Esophagus muscularis mucosa (tissue), 4 donors: ENCODE measurements around the gene AOC2. TPM values are rescaled to one million over a fixed set of nuclear protein-coding genes. Genes with fewer than 3 reads are reported as not detected.

Experiments used
- DNase-seq: peaks from one replicate; pipeline ENCODE4 v3.0.0-alpha.2; 2017; ENCODE audit errors: extremely low spot score
- H3K27ac ChIP-seq, 4 donors: fragments of 200-600 bp; sonication (generic); replicated peaks in 1 of 4; 1 replicate in 3 of 4; 2 replicates in 1 of 4; pipeline ENCODE4 v1.5.1; 2016 to 2019; ENCODE audit warnings: mild to moderate bottlenecking in 1 of 4
- H3K27me3 ChIP-seq, 4 donors: fragments of 200-600 bp; sonication (generic); one replicate each; pipeline versions ENCODE4 v1.5.1 to v1.6.0; 2016 to 2019
- H3K36me3 ChIP-seq, 4 donors: fragments of 200-600 bp; sonication (generic); one replicate each; pipeline ENCODE4 v1.5.1; 2016 to 2019
- H3K4me1 ChIP-seq, 4 donors: fragments of 200-600 bp; sonication (generic); one replicate each; pipeline ENCODE4 v1.5.1; 2016 to 2019
- H3K4me3 ChIP-seq, 4 donors: fragments of 200-600 bp; sonication (generic); 1 replicate in 2 of 4; 2 replicates in 2 of 4; pipeline ENCODE4 v1.5.1; 2016 to 2019; ENCODE audit warnings: mild to moderate bottlenecking in 4 of 4, moderate library complexity in 1 of 4
- H3K9me3 ChIP-seq, 4 donors: fragments of 200-600 bp; sonication (generic); 1 replicate in 3 of 4; 2 replicates in 1 of 4; pipeline ENCODE4 v1.5.1; 2016 to 2019
- EP300 ChIP-seq: sonication (generic); formaldehyde crosslinking; IDR thresholded peaks from one replicate; pipeline ENCODE4 v1.6.1; 2017; ENCODE audit warnings: antibody characterized with exemption
- POLR2A ChIP-seq: fragments of 450-650 bp; IDR thresholded peaks from one replicate; pipeline ENCODE4 v1.6.1; 2017; ENCODE audit warnings: antibody characterized with exemption, moderate library complexity, mild to moderate bottlenecking, low read depth
- POLR2AphosphoS5 ChIP-seq, 2 donors: sonication (generic); formaldehyde crosslinking; IDR thresholded peaks; one replicate each; pipeline ENCODE4 v1.6.1; 2017; ENCODE audit warnings: antibody characterized with exemption in 2 of 2
- WGBS: methylation state at CpG from one replicate; pipeline ENCODE4 v1.1.5; 2018; 5-methylcytosine and 5-hydroxymethylcytosine counted together
- intact Hi-C: fragments of 100-400 bp; cut with DNase I; formaldehyde crosslinking; loops from one replicate; pipeline ENCODE4 v1.15.1; 2023
- total RNA-seq, 4 donors: library from RNA; depleted of rRNA; stranded (reverse); fragments of >200 nt; gene quantifications; one replicate each; pipeline versions ENCODE4 v1.1.0 to v1.2.1, GENCODE V29; 2016
- TF ChIP-seq, protein P1 (sequence below), 3 experiments: fragments of 200-600 bp in 2 of 3; fragments of 450-650 bp in 1 of 3; sonication (generic) in 2 of 3; IDR thresholded peaks; one replicate each; pipeline ENCODE4 v1.5.1; 2017 to 2019; ENCODE audit warnings: antibody characterized with exemption in 3 of 3, mild to moderate bottlenecking in 2 of 3, moderate library complexity in 1 of 3

The AOC2 gene
- total RNA-seq, 4 donors from 2014 or later, result 0.66 to 2.0 (median 1.4) TPM

DNA sequence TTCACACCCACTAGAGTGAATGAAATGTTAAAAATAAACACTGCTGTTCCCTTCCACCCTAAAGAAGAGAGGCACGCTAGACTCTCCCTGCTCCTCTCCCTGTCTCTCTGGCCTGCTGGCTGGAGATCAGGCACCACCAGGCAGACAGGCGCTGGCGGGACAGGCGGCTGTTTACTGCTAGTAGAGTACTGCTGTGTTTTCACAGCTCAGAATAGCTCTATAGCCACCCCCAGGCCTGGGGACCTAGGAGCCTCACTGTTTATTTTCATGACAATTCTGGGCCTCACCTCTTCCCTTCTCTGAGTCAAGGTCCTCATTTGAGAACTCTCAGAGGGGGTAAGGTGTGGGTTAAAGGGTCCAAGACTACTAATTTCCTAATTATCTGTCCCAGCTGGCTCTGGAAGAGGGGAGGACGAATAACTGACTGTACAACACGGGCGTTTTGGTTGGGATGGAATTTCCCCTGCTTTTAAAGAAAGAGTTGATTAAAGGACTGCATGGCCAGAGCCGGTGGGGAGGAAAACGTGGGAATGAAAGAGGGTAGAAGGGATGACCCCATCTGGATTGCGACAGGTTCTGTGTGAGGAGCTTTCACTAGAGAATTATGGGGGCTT lies 47.3 kb downstream of the AOC2 start:
- H3K36me3 ChIP-seq, result no peaks in the 10 kb centered on the region
- peak; percentile 94 for DNase-seq
- no peaks in the 10 kb centered on the region for H3K9me3 ChIP-seq
- intact Hi-C loops, result no loop called here
- WGBS, result 29% methylated on average over 10 of the region's 10 CpGs
- peaks cover 36 to 55% (median 55%) of the 10 kb centered on the region in 4 donors for H3K4me1 ChIP-seq
- peak overlapping the region; percentile 79 to 85 (median 83) for H3K27ac ChIP-seq
- TF ChIP-seq, protein P1, sequence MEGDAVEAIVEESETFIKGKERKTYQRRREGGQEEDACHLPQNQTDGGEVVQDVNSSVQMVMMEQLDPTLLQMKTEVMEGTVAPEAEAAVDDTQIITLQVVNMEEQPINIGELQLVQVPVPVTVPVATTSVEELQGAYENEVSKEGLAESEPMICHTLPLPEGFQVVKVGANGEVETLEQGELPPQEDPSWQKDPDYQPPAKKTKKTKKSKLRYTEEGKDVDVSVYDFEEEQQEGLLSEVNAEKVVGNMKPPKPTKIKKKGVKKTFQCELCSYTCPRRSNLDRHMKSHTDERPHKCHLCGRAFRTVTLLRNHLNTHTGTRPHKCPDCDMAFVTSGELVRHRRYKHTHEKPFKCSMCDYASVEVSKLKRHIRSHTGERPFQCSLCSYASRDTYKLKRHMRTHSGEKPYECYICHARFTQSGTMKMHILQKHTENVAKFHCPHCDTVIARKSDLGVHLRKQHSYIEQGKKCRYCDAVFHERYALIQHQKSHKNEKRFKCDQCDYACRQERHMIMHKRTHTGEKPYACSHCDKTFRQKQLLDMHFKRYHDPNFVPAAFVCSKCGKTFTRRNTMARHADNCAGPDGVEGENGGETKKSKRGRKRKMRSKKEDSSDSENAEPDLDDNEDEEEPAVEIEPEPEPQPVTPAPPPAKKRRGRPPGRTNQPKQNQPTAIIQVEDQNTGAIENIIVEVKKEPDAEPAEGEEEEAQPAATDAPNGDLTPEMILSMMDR (IDR thresholded peaks at IDR 0.05), result no peak
- TF ChIP-seq POLR2AphosphoS5 (IDR thresholded peaks at IDR 0.05), result peak in 1 of 2 donors; percentile 66
- H3K27me3 ChIP-seq, result no peaks in the 10 kb centered on the region
- no peak overlapping the region for H3K4me3 ChIP-seq

DNA sequence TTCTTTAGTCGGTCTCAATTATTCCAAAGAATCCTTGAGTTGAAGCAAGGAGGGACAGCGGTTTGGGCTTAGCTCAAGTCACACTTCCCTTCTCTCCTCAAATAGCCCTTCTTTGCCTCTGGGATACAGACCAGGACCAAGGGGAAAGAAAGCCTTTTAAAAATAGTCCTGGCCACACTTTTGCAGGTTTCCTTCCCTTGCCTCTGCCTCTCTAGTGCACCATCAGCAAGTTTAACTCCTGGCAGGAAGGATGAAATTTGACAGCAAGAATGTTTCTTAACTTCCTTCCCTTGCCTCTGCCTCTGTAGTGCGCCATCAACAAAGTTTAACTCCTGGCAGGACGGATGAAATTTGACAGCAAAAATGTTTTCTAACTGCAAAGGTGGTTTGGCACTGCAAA lies 49.0 kb downstream of the AOC2 start:
- H3K9me3 ChIP-seq, result no peaks in the 10 kb centered on the region
- TF ChIP-seq POLR2AphosphoS5 (IDR thresholded peaks at IDR 0.05), result no peak
- no peak for TF ChIP-seq EP300
- TF ChIP-seq POLR2A, result no peak
- TF ChIP-seq, protein P1 (IDR thresholded peaks at IDR 0.05), result no peak
- intact Hi-C loops, result no loop called here
- H3K27me3 ChIP-seq, result no peaks in the 10 kb centered on the region
- no peak for DNase-seq
- peak overlapping the region; percentile 40 to 85 (median 64) for H3K27ac ChIP-seq
- H3K4me1 ChIP-seq, result peaks cover 36 to 54% (median 51%) of the 10 kb centered on the region in 4 donors
- no peak overlapping the region for H3K4me3 ChIP-seq
- WGBS, result 25% methylated on average over 4 of the region's 4 CpGs
- no peaks in the 10 kb centered on the region for H3K36me3 ChIP-seq

- peak overlapping the region in 2 of 4 donors; percentile 25 to 30 for H3K27ac ChIP-seq
- no peak for DNase-seq
- no peaks in the 10 kb centered on the region for H3K27me3 ChIP-seq
- no peaks in the 10 kb centered on the region for H3K9me3 ChIP-seq
- no peak for TF ChIP-seq POLR2AphosphoS5 (IDR thresholded peaks at IDR 0.05)
- TF ChIP-seq POLR2A, result no peak
- TF ChIP-seq, protein P1 (IDR thresholded peaks at IDR 0.05), result no peak
- TF ChIP-seq EP300, result no peak
- no peak overlapping the region for H3K4me3 ChIP-seq
- WGBS, result 76% methylated on average over 12 of the region's 12 CpGs
- intact Hi-C loops, result no loop called here
- H3K36me3 ChIP-seq, result no peaks in the 10 kb centered on the region
- H3K4me1 ChIP-seq, result peaks cover 36 to 54% (median 51%) of the 10 kb centered on the region in 4 donors
These were observed 50.2 kb downstream of the AOC2 start for GRCh38 chr17:42894283-42895184.

DNA sequence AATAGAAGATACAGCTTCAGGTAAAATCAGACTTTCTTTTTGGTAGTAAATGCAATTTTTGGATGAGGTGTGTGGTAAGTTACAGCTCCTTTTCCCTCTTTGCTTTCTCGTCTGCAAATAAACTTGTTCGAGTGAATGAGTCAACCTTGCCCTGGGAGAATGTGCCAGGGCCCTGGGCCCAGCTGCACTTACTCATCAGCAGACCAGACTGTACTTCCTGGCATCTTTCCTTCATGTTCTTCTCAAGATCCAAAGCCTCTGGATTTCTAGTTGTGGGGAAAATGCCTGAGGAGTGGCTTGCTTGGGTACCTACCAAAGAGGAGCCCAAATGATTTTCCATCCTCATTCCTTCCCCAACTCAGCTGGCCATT lies 50.8 kb downstream of the AOC2 start:
- intact Hi-C loops, result no loop called here
- H3K9me3 ChIP-seq, result no peaks in the 10 kb centered on the region
- H3K4me1 ChIP-seq, result peaks cover 36 to 54% (median 51%) of the 10 kb centered on the region in 4 donors
- no peak overlapping the region for H3K4me3 ChIP-seq
- peak; percentile 93 for DNase-seq
- WGBS, result 0% methylated on average over 2 of the region's 2 CpGs
- peak overlapping the region in 3 of 4 donors; percentile 15 to 30 (median 25) for H3K27ac ChIP-seq
- H3K36me3 ChIP-seq, result no peaks in the 10 kb centered on the region
- H3K27me3 ChIP-seq, result no peaks in the 10 kb centered on the region
- peak; percentile 70 to 72 for TF ChIP-seq POLR2AphosphoS5 (IDR thresholded peaks at IDR 0.05)
- TF ChIP-seq, protein P1 (IDR thresholded peaks at IDR 0.05), result no peak
